Hepatocyte (in vitro differentiated cells): ENCODE measurements around the gene DAB2.

Experiments used
- EZH2 ChIP-seq: fragments of 200-600 bp; sonication (generic); IDR thresholded peaks from 2 replicates; pipeline ENCODE4 v1.6.1; 2016; ENCODE audit warnings: antibody characterized with exemption, mild to moderate bottlenecking, borderline replicate concordance
- EZH2phosphoT487 ChIP-seq: fragments of 200-600 bp; sonication (generic); IDR thresholded peaks from one replicate; pipeline ENCODE4 v1.6.1; 2018; ENCODE audit warnings: antibody characterized with exemption, mild to moderate bottlenecking, low read depth, moderate library complexity; ENCODE audit not compliant: unreplicated experiment, severe bottlenecking
- TF ChIP-seq, protein P1 (sequence below): fragments of 200-600 bp; sonication (generic); IDR thresholded peaks from 2 replicates; pipeline ENCODE4 v1.5.1; 2016; ENCODE audit warnings: antibody characterized with exemption, mild to moderate bottlenecking; ENCODE audit not compliant: poor library complexity

- TF ChIP-seq, protein P1, sequence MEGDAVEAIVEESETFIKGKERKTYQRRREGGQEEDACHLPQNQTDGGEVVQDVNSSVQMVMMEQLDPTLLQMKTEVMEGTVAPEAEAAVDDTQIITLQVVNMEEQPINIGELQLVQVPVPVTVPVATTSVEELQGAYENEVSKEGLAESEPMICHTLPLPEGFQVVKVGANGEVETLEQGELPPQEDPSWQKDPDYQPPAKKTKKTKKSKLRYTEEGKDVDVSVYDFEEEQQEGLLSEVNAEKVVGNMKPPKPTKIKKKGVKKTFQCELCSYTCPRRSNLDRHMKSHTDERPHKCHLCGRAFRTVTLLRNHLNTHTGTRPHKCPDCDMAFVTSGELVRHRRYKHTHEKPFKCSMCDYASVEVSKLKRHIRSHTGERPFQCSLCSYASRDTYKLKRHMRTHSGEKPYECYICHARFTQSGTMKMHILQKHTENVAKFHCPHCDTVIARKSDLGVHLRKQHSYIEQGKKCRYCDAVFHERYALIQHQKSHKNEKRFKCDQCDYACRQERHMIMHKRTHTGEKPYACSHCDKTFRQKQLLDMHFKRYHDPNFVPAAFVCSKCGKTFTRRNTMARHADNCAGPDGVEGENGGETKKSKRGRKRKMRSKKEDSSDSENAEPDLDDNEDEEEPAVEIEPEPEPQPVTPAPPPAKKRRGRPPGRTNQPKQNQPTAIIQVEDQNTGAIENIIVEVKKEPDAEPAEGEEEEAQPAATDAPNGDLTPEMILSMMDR = no peak
- TF ChIP-seq EZH2phosphoT487 (no peak), EZH2 (no peak)
Measured at GRCh38 chr5:39422728-39423285, 2.0 kb downstream of the DAB2 start.
